ENCODE results near the gene PSKH1.

Gene PSKH1

DNA sequence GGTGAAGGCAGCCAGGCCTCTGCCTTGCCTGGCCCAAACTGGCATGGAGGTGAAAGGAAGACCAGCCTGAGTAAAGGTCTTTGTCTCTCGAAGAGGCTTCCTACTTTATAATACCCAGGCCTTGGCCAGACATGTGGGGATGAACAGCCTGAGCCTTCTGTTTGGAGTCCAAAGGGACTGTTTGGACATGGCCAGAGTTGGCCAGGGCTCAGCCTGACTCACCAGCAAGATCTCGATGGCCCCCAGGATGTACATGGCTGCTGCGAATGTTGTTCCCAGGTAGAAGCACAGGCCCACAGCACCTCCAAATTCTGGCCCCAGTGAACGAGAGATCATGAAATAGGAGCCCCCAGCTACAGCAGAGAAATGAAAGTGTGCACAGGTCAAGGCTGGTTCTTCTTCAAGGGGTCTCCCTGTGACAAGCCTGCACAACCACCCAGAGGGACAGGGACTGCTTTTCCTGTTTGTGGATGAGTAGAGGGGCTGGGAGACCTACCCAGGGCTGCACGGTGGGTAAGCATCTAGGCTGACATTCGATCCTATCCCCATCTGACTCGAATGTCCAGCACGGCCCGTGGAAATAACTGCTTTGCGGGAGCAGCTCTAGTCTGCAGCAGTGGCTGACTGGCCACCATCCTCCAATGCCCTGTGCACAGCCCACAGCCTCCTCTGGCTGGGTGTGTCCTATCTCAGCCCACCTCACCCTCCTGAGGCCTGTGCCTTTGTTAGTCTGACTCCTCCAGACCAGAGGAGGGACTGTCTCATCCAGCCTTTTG lies 61.6 kb downstream of the PSKH1 start:
- no peaks in the 10 kb centered on the region for H3K4me1 ChIP-seq (ENCODE audit: low read depth, poor library complexity, severe bottlenecking)
- no peak overlapping the region for H3K27ac ChIP-seq
- H3K4me2 ChIP-seq, result no peak overlapping the region
- no peaks in the 10 kb centered on the region for H3K27me3 ChIP-seq (ENCODE audit: insufficient read depth, low read depth)
- H3K79me2 ChIP-seq (ENCODE audit: insufficient read depth, low read depth), result no peaks in the 10 kb centered on the region
- TF ChIP-seq, protein P1, sequence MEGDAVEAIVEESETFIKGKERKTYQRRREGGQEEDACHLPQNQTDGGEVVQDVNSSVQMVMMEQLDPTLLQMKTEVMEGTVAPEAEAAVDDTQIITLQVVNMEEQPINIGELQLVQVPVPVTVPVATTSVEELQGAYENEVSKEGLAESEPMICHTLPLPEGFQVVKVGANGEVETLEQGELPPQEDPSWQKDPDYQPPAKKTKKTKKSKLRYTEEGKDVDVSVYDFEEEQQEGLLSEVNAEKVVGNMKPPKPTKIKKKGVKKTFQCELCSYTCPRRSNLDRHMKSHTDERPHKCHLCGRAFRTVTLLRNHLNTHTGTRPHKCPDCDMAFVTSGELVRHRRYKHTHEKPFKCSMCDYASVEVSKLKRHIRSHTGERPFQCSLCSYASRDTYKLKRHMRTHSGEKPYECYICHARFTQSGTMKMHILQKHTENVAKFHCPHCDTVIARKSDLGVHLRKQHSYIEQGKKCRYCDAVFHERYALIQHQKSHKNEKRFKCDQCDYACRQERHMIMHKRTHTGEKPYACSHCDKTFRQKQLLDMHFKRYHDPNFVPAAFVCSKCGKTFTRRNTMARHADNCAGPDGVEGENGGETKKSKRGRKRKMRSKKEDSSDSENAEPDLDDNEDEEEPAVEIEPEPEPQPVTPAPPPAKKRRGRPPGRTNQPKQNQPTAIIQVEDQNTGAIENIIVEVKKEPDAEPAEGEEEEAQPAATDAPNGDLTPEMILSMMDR (conservative IDR thresholded peaks at IDR 0.05; ENCODE audit: low read depth, low read length), result no peak
- H3K4me3 ChIP-seq (IDR thresholded peaks at IDR 0.05; ENCODE audit: insufficient read depth, low read depth, low read length), result no peak overlapping the region
- no peak overlapping the region for H3K9ac ChIP-seq
- H4K20me1 ChIP-seq (ENCODE audit: insufficient read depth), result no peaks in the 10 kb centered on the region
- no peaks in the 10 kb centered on the region for H3K36me3 ChIP-seq (ENCODE audit: insufficient read depth)
- H2AFZ ChIP-seq (ENCODE audit: low read depth), result no peak overlapping the region

DNA sequence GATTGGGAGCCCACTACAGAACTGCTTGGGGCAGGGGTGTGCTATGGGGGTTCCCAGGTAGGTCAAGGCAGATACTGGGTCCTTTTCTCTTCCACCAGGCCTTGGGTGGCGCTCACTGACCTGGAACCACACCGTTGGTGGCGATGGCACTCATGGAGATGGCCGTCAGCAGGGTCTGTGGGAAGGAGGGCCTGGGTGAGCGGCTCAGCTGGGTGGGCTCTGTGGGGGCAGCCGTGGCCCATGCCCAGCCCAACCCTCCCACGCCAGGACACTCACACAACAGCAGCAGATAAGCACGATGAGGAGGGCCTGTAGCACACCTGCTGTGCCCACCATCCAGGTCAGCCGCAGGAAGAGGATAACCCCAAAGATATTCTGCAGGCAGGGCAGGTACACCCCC lies 64.6 kb downstream of the PSKH1 start:
- Histone ChIP-seq H3K9ac (no peak overlapping the region), H3K27ac (no peak overlapping the region), H3K79me2 (ENCODE audit: insufficient read depth, low read depth) (no peaks in the 10 kb centered on the region), H3K4me3 (IDR thresholded peaks at IDR 0.05; ENCODE audit: insufficient read depth, low read depth, low read length) (no peak overlapping the region), H4K20me1 (ENCODE audit: insufficient read depth) (no peaks in the 10 kb centered on the region), H3K36me3 (ENCODE audit: insufficient read depth) (no peaks in the 10 kb centered on the region), H3K27me3 (ENCODE audit: insufficient read depth, low read depth) (no peaks in the 10 kb centered on the region), H3K4me2 (no peak overlapping the region), H2AFZ (ENCODE audit: low read depth) (no peak overlapping the region), H3K4me1 (ENCODE audit: low read depth, poor library complexity, severe bottlenecking) (peaks cover 4% of the 10 kb centered on the region)
- TF ChIP-seq, protein P1 (conservative IDR thresholded peaks at IDR 0.05; ENCODE audit: low read depth, low read length), result no peak

DNA sequence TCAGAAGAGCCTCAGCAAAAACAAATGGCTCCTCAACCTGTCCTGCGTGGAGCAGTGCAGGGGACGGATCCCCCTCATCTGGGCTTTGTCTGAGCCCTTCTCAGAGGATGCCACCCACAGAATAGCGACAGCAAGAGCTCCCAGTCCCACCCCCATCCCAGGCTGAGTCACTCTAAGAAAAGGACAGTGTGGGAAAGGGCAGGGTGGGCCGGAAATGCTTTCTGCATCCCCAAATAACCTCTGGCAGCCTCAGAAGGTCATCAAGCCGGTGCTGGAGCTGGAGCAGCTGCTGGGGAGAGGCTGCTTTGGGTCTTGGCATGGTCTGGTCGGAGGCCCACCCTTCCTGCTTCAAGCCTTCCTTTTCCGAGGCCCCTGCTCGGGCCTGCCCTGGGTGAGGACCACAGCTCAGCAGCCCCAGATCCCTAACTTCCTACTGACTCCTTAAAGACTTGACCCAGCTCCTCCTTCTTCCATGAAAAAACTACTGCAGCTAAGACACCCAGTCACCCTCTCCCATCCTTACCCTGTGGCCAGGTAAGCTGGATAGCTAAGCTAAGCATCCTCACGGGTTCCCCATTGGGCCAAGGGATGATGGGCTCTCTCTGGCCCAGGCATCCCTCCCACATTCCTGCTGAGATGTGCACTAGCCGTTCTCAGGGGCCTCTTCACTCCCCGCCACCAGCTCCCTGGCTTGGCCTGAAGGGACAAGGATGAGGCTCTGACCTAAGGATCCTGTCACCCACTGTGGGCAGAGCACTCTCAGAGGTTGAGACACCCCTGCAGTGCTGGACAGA lies 66.7 kb downstream of the PSKH1 start:
- Histone ChIP-seq H3K27ac (no peak overlapping the region), H2AFZ (ENCODE audit: low read depth) (no peak overlapping the region), H3K79me2 (ENCODE audit: insufficient read depth, low read depth) (no peaks in the 10 kb centered on the region), H4K20me1 (ENCODE audit: insufficient read depth) (no peaks in the 10 kb centered on the region), H3K36me3 (ENCODE audit: insufficient read depth) (no peaks in the 10 kb centered on the region), H3K4me2 (no peak overlapping the region), H3K4me3 (IDR thresholded peaks at IDR 0.05; ENCODE audit: insufficient read depth, low read depth, low read length) (no peak overlapping the region), H3K4me1 (ENCODE audit: low read depth, poor library complexity, severe bottlenecking) (peaks cover 25% of the 10 kb centered on the region), H3K27me3 (ENCODE audit: insufficient read depth, low read depth) (no peaks in the 10 kb centered on the region), H3K9ac (no peak overlapping the region)
- TF ChIP-seq, protein P1 (conservative IDR thresholded peaks at IDR 0.05; ENCODE audit: low read depth, low read length), result no peak

DNA sequence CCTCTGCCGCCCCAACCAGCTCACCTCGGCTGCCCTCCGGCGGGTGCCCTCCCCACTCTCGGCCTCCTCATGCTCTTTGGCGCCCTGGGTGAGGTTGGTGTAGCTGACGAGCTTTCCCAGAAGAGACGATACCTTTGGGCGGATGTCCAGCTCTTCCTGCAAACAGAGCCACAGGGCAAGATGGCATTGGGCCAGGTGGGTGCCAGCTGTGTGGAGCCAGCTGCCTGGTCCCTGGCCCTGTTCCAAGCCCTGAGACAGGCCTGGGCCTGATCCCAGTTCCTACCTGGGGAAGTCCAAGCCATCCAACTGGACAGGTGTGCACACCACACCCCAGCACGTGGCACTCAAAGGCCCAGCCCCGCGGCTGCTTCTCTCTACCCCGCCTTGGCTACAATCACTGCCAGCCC lies 68.5 kb downstream of the PSKH1 start:
- no peak overlapping the region for H3K4me2 ChIP-seq
- H2AFZ ChIP-seq (ENCODE audit: low read depth), result no peak overlapping the region
- no peak overlapping the region for H3K4me3 ChIP-seq (IDR thresholded peaks at IDR 0.05; ENCODE audit: insufficient read depth, low read depth, low read length)
- no peaks in the 10 kb centered on the region for H3K27me3 ChIP-seq (ENCODE audit: insufficient read depth, low read depth)
- H4K20me1 ChIP-seq (ENCODE audit: insufficient read depth), result no peaks in the 10 kb centered on the region
- peaks cover 42% of the 10 kb centered on the region for H3K4me1 ChIP-seq (ENCODE audit: low read depth, poor library complexity, severe bottlenecking)
- TF ChIP-seq, protein P1 (conservative IDR thresholded peaks at IDR 0.05; ENCODE audit: low read depth, low read length), result no peak
- no peaks in the 10 kb centered on the region for H3K79me2 ChIP-seq (ENCODE audit: insufficient read depth, low read depth)
- H3K9ac ChIP-seq, result no peak overlapping the region
- no peaks in the 10 kb centered on the region for H3K36me3 ChIP-seq (ENCODE audit: insufficient read depth)
- no peak overlapping the region for H3K27ac ChIP-seq

Data from KMS-11 (cell line).